ENCODE results near the gene EIF2AK3.
"Not testable (repeated sequence)": the region's sequence is repeated elsewhere in the genome, so short reads cannot be mapped to it uniquely, and the experiment has no call there.

EIF2AK3 gene

DNA sequence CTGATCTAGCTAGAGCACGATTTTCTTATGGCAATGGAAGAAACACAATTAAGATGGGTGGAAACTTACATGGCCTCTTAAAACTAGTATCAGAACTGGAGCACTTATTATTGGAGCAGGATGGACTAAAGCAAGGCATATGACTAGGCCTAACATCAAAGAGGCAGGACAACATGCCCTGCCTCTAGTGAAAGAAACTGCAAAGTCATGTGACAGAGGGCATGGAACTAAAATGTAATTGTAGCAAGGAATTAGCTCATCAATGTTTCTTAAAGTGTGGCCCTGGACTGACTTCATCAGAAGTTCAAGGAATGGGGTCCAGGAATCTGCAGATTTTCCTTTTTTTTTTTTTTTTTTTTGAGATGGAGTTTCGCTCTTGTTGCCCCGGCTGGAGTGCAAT lies 5.3 kb upstream of the EIF2AK3 start:
- DNase-seq: no peak

- no peak for DNase-seq
These were observed 1.3 kb upstream of the EIF2AK3 start for GRCh38 chr2:88628571-88628939.

- peak; percentile 79 for DNase-seq
These were observed 749 bp upstream of the EIF2AK3 start for GRCh38 chr2:88627856-88628570.

DNA sequence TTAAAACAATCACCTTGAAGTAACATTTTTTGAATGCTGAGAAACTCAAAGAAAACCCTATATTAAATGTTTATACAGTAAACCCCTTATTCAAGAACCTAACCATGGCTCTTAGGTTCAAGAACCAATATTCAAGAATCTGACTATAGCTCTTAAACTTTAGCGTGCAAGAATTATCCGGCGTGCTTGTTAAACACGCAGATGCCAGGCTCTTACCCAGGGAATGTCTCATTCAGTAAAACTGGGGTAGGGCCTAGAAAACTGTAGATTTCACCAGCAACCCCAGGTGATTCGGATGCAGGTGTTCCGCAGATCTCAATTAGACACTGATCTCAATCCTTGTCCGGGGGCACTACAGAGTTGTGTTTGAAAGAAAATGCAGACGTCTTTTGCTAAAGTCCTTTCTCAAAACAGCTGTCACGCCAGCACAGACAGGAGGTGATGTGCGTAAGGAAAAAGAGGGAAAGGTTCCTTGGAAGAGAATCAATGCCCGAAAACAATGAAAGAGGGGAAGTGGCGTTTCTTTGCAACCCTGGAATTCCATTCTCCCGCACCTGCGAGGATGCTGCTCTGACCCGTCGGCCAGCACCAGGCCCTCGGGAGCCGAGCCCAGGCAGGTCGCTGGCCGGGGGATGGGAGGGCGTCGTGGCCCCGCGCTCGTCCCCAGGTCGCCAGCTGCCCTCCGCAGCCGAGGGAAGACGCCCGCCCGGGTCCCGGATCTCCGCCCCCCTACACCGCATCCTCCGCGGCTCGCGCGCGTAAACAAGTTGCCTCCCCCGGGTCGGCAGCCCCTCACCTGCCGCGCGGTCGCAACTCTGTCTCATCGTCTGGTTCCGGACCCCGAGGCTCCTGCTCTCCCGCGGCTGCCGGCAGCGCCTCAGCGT lies 851 bp downstream of the EIF2AK3 start:
- no peak for DNase-seq

GRCh38 chr2:88624477-88624876 lies 2.8 kb downstream of the EIF2AK3 start:
- DNase-seq: no peak

- DNase-seq: not testable (repeated sequence)
These were observed 3.3 kb downstream of the EIF2AK3 start for GRCh38 chr2:88623831-88624465.

DNA sequence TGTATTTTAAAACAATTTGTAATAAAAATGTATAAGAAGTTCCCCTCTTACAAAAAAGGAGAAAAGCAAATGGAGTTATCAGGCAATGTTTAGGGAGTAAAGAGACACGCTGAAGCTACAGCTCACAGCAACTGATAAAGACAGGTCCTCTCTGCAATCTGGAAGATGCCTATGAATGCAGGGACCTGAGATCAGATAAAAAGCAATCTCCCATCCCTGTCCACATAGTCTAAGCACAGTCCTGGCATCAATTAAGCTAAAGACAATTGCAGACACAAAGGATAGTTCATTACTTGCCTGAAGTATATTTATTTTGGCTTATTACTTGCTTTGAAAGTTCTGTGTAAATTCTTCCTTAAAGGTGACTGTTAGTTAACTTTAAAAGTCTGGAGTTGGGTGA lies 5.0 kb downstream of the EIF2AK3 start:
- DNase-seq: no peak

- DNase-seq: no peak
These were observed 5.8 kb downstream of the EIF2AK3 start for GRCh38 chr2:88621432-88621831.

DNA sequence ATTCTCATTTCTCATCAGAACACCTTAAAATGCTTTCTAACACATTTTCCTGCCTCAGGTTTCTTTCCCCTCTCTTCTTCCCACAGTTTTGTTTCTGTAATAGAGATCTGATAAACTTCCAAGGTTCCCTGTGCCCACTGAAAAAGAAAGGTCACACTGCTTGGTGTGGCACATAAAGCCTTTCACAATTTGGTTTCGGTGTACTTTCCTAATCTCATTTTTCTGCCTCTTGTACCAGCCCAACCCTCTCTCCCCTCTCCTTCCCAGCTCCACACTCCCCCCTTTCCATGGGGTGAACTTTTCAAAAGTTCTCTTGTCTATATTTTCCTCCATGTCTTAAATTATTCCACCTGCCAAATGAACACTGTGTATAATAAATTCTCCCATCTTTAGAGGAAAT lies 7.2 kb downstream of the EIF2AK3 start:
- no peak for DNase-seq

DNA sequence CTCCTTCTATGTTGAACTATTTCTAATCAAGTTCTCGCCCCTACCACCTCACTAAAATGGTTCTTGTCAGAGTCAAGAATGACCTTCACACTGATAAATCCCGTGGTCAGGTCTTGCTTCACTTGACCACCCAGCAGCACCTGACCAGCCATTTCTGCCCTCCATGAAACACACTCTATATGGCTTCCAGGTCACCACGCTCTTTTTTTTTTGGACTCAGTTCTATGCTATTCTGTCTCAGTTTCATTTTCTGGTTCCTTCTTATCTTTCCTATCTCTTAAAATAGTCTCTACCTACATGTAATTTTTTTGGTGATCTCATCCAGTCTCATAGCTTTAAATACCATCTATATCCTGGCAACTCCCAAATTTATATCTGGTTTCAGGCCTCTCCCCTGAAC lies 11.4 kb downstream of the EIF2AK3 start:
- no peak for DNase-seq

DNA sequence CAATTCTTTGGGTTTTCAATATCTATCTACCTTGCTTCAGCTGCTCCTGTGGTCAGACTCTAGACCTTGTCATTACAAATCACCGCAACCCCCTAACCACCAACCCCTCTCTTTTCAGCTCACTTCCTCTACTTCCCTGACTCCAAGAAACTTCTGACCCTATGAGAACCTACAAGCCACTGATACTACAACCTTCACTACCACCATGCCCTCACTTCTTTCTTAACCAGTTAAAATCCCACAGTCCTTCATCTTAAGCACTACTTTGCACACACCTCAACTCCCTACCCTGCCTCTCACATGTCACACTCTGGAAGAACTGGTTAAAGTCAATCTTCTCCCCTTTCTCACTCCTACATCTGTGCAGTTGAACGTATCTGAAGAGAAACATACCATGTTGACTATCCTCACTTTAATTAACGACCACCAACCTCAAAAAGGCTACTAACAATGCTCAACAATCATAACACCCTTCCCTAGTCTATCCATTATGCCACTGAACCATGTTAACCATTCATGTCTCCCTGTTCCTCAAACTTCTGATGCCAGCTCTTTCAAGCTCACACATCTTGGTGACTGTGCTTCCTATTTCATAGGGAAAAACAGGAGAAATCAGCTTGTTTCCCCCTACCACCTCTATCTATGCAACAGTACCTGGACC lies 12.6 kb downstream of the EIF2AK3 start:
- no peak for DNase-seq

GRCh38 chr2:88613921-88614320 lies 13.3 kb downstream of the EIF2AK3 start:
- DNase-seq: no peak

- DNase-seq: no peak
These were observed 19.1 kb downstream of the EIF2AK3 start for GRCh38 chr2:88608184-88608583.

GRCh38 chr2:88607416-88607815 lies 19.8 kb downstream of the EIF2AK3 start:
- DNase-seq: no peak

GRCh38 chr2:88606371-88607030 lies 20.8 kb downstream of the EIF2AK3 start:
- no peak for DNase-seq

DNA sequence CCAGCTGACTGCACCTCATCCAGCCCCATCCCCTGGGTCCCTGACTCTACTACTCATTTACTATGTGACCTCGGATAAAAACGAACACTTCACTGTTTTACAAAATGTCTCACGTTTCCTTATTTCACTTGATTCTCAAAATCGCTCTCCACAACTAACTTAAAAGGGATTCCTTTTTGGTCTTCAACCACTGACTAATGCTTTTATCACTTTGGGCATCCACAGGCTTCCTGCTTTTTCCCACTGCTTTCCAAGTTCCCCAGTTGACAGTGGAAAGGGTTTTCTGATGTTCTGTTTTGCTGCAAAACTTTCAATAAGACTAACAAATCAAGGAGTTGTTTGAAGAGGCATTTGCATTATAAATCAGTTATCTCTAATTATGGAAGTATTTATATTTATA lies 24.1 kb downstream of the EIF2AK3 start:
- DNase-seq: no peak

- no peak for DNase-seq
These were observed 25.2 kb downstream of the EIF2AK3 start for GRCh38 chr2:88602022-88602421.

DNA sequence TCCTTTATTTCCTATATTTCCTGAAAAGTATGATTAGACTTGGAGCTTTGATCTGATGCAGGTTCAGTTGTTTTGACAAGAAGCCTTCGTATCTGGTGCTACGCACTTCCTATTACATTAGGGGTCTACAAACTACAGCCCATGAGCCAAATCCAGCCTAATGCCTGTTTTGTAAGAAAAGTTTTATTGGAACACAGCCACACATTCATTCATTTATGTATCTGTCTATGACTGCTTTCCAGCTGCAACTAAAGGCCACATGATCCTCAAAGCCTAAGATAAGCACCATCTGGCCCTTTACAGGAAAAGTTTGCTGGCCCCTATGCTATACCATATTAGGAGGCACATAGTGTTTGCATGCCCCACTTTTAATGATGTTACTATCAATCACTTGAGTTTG lies 26.0 kb downstream of the EIF2AK3 start:
- DNase-seq: no peak

DNA sequence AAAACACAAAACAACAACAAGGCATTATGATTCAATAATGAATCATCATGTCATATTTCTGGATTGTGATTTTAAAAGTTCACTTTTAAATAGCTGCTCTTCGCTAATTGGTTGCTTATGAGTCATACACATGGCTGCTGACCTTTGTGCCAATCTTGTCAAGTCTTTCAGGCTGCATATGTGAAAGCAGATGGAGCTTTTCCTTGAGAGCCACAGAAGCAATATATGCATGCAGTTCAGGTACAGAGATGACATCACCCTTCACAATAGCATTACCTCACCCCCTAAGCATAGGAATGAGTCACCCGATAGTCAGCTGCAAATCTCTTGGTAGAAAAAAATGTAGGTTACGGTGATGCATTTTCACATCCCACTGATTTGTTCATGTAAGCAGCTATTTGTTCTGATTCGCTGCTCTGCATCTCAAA lies 27.2 kb downstream of the EIF2AK3 start:
- peak; percentile 75 for DNase-seq

GRCh38 chr2:88599527-88599926 lies 27.7 kb downstream of the EIF2AK3 start:
- peak; percentile 20 for DNase-seq

- no peak for DNase-seq
These were observed 30.1 kb downstream of the EIF2AK3 start for GRCh38 chr2:88597168-88597567.

GRCh38 chr2:88596141-88596830 lies 31.0 kb downstream of the EIF2AK3 start:
- no peak for DNase-seq

All from NCI-H2029 treated with DMSO at 0.1 percent for 48 hours (cell line).